PC-3 (cell line): Measurements from ENCODE around the gene DGKI. TPM values are rescaled to one million over a fixed set of nuclear protein-coding genes. Genes with fewer than 3 reads are reported as not detected.

Experiments
- ATAC-seq: fragments of 200-7000 bp; cut with Tn5 transposase; 2 replicates; pipeline ENCODE4 v1.9.1; 2020; ENCODE audit warnings: mild to moderate bottlenecking, moderate library complexity
- BruUV-seq: library from RNA; stranded (reverse); fragments of 400-500 nt; replicated peaks from 2 replicates; lab custom pipeline; 2021; lab: Mats Ljungman, UMichigan
- CTCF ChIA-PET: fragments of 300-600 bp; sonication (Branson Sonifier 250); formaldehyde crosslinking; loops from one replicate; lab custom pipeline; 2022; ENCODE audit warnings: antibody characterized with exemption; lab: Charles Lee
- POLR2A ChIA-PET: fragments of 300-600 bp; sonication (Branson Sonifier 250); formaldehyde crosslinking; loops from one replicate; lab custom pipeline; 2022; ENCODE audit warnings: antibody characterized with exemption; ENCODE audit not compliant: unreplicated experiment; lab: Charles Lee
- DNase-seq: peaks from one replicate; pipeline ENCODE4 v3.0.0-alpha.2; 2015
- H2AFZ ChIP-seq: fragments of 300-600 bp; sonication (generic); 2 replicates; pipeline ENCODE4 v1.6.0; 2016; ENCODE audit warnings: antibody characterized with exemption, low read length
- H3F3A ChIP-seq: fragments of 300-600 bp; sonication (generic); one replicate; pipeline ENCODE4 v1.6.0; 2017; ENCODE audit warnings: antibody characterized with exemption, low read length, control low read depth, mild to moderate bottlenecking; ENCODE audit not compliant: unreplicated experiment
- H3K27ac ChIP-seq: fragments of 300-600 bp; sonication (generic); 2 replicates; pipeline ENCODE4 v1.5.1; 2016; ENCODE audit warnings: mild to moderate bottlenecking, low read length
- H3K27me3 ChIP-seq: fragments of 300-600 bp; sonication (generic); 2 replicates; pipeline ENCODE4 v1.6.1; 2016; ENCODE audit warnings: low read length, mixed read lengths
- H3K36me3 ChIP-seq: fragments of 300-600 bp; sonication (generic); 2 replicates; pipeline ENCODE4 v1.6.1; 2016; ENCODE audit warnings: low read depth, mixed run types, low read length, mixed read lengths
- H3K4me1 ChIP-seq: fragments of 300-600 bp; sonication (generic); 2 replicates; pipeline ENCODE4 v1.5.1; 2016; ENCODE audit warnings: low read length; ENCODE audit not compliant: insufficient read depth
- H3K4me2 ChIP-seq: fragments of 300-600 bp; sonication (generic); 2 replicates; pipeline ENCODE4 v1.6.0; 2016; ENCODE audit warnings: low read length
- H3K4me3 ChIP-seq: fragments of 300-600 bp; sonication (generic); 2 replicates; pipeline ENCODE4 v1.5.1; 2016; ENCODE audit warnings: mild to moderate bottlenecking, low read length, mixed read lengths
- H3K79me2 ChIP-seq: fragments of 300-600 bp; sonication (generic); 2 replicates; pipeline ENCODE4 v1.6.1; 2017; ENCODE audit warnings: low read length, mixed read lengths
- H3K9ac ChIP-seq: fragments of 300-600 bp; sonication (generic); 2 replicates; pipeline ENCODE4 v1.6.0; 2016; ENCODE audit warnings: mild to moderate bottlenecking, low read length
- H3K9me2 ChIP-seq: fragments of 300-600 bp; sonication (generic); replicated peaks from 2 replicates; pipeline ENCODE4 v1.6.1; 2016; ENCODE audit warnings: mixed run types, low read length, mixed read lengths
- H3K9me3 ChIP-seq: fragments of 300-600 bp; sonication (generic); 2 replicates; pipeline ENCODE4 v1.6.1; 2016; ENCODE audit warnings: low read length, mixed read lengths
- H4K20me1 ChIP-seq: fragments of 300-600 bp; sonication (generic); 2 replicates; pipeline ENCODE4 v1.6.1; 2016; ENCODE audit warnings: low read length, mixed read lengths
- EZH2 ChIP-seq: fragments of 300-600 bp; sonication (generic); IDR thresholded peaks from one replicate; pipeline ENCODE4 v1.6.1; 2017; ENCODE audit warnings: antibody characterized with exemption, mild to moderate bottlenecking, low read length; ENCODE audit not compliant: unreplicated experiment
- EZH2phosphoT487 ChIP-seq: fragments of 300-600 bp; sonication (generic); IDR thresholded peaks from 2 replicates; pipeline ENCODE4 v1.6.1; 2018; ENCODE audit warnings: mild to moderate bottlenecking, antibody characterized with exemption, low read length, borderline replicate concordance
- intact Hi-C: fragments of 100-400 bp; cut with micrococcal nuclease; formaldehyde crosslinking; loops from 2 replicates; pipeline ENCODE4 v1.9.0; 2023
- total RNA-seq: library from RNA; depleted of rRNA; stranded (reverse); fragments of >200 nt; gene quantifications from 2 replicates; pipeline ENCODE4 v1.2.3, GENCODE V29; 2014
- TF ChIP-seq, protein P1 (sequence below): fragments of 300-600 bp; sonication (generic); conservative IDR thresholded peaks from 2 replicates; pipeline ENCODE4 v1.5.1; 2017; ENCODE audit warnings: antibody characterized with exemption, low read depth, mild to moderate bottlenecking, low read length

DGKI gene
- total RNA-seq, 1 experiment from 2014 or later: not detected

GRCh38 chr7:137351941-137352340 is 494.8 kb downstream of the DGKI start:
- H3K4me2 ChIP-seq: no peak overlapping the region
- H3K36me3 ChIP-seq: no peaks in the 10 kb centered on the region
- no peaks in the 10 kb centered on the region for H3K9me3 ChIP-seq
- no peak overlapping the region for H3K9ac ChIP-seq
- no peaks in the 10 kb centered on the region for H3K9me2 ChIP-seq
- DNase-seq (no peak), ATAC-seq (no peak)
- CTCF ChIA-PET: no interaction called here
- H3K4me3 ChIP-seq: no peak overlapping the region
- H3K27me3 ChIP-seq: peaks cover 29% of the 10 kb centered on the region; the same call in 1 of the 2 replicates
- H3F3A ChIP-seq: no peaks in the 10 kb centered on the region
- no peak overlapping the region for H3K27ac ChIP-seq
- no TSS peak for BruUV-seq
- H4K20me1 ChIP-seq: no peaks in the 10 kb centered on the region
- H3K4me1 ChIP-seq: no peaks in the 10 kb centered on the region
- intact Hi-C loops: no loop called here
- POLR2A ChIA-PET: no interaction called here
- no peak overlapping the region for H2AFZ ChIP-seq
- no peaks in the 10 kb centered on the region for H3K79me2 ChIP-seq
- TF ChIP-seq EZH2 (no peak), EZH2phosphoT487 (no peak)

DNA sequence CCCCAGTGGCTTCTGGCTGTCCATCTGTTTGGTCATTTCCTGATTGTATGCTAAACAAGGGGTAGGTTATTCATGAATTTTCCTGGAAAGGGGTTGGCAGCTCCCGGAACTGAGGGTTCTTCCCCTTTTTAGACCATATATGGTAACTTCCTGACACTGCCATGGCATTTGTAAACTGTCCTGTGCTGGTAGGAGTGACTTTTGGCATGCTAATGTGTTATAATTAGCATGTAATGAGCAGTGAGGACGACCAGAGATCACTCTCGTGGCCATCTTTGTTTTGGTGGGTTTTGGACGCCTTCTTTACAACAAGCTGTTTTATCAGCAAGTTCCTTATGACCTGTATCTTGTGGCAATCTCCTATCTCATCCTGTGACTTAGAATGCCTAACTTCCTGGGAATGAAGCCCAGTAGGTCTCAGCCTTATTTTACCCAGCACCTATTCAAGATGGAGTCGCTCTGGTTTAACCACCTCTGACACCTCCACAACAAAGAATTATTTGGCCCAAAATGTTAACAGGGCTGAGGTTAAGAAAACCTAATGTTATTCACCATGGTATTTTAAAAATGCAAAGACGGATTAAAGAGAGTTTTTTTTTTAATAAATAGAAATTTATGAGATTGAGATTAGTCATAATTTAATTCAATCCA is 500.9 kb downstream of the DGKI start:
- Histone ChIP-seq H3K9ac (no peak overlapping the region), H3K9me2 (no peaks in the 10 kb centered on the region), H3K4me1 (peaks cover 6% of the 10 kb centered on the region), H3K9me3 (no peaks in the 10 kb centered on the region), H3K27ac (no peak overlapping the region), H3K79me2 (no peaks in the 10 kb centered on the region), H3K4me3 (no peak overlapping the region), H3K4me2 (no peak overlapping the region), H3K27me3 (peaks cover 8% of the 10 kb centered on the region; the same call in 1 of the 2 replicates), H3F3A (no peaks in the 10 kb centered on the region), H2AFZ (no peak overlapping the region), H4K20me1 (no peaks in the 10 kb centered on the region), H3K36me3 (no peaks in the 10 kb centered on the region)
- ChIA-PET CTCF (no interaction called here), POLR2A (no interaction called here)
- TF ChIP-seq EZH2: no peak
- TF ChIP-seq, protein P1, sequence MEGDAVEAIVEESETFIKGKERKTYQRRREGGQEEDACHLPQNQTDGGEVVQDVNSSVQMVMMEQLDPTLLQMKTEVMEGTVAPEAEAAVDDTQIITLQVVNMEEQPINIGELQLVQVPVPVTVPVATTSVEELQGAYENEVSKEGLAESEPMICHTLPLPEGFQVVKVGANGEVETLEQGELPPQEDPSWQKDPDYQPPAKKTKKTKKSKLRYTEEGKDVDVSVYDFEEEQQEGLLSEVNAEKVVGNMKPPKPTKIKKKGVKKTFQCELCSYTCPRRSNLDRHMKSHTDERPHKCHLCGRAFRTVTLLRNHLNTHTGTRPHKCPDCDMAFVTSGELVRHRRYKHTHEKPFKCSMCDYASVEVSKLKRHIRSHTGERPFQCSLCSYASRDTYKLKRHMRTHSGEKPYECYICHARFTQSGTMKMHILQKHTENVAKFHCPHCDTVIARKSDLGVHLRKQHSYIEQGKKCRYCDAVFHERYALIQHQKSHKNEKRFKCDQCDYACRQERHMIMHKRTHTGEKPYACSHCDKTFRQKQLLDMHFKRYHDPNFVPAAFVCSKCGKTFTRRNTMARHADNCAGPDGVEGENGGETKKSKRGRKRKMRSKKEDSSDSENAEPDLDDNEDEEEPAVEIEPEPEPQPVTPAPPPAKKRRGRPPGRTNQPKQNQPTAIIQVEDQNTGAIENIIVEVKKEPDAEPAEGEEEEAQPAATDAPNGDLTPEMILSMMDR: no peak
- no peak for TF ChIP-seq EZH2phosphoT487
- BruUV-seq: no TSS peak
- ATAC-seq: no peak
- intact Hi-C loops: no loop called here
- DNase-seq: no peak

DNA sequence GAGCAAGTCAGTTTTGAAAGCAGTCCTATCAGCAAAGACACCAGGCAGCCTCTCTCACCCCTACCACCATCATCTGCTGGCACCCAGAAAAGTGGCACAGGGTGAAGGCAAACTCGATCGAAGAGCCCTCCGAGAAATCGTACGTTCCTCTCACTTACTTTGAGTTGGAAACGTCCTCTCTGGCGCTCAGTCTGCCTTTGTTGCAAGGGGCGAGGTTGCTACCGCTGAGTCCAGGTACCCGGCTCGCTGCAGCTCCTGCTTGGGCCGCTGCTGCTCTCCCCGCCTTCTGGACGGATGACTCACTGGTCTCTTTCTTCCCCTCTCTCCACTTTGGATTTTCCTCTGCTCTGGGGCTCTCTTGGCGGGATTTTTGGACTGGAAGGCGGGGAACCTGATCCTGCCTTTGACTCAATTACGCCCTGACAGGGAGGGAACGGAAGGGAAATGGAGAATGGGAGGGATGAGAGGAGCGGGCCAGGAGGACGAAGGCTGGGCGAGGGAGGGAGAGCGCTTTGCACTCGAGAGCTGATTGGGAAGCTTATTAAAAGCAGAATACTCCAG is 503.4 kb downstream of the DGKI start, which contains the start of gene PTN:
Gene PTN, minus strand, starts transcription at position 453 of the 561 bp plus-strand sequence. CDS start 88,760 bp downstream, outside the sequence.
- H3K27ac ChIP-seq: no peak within 1 kb of the TSS
- POLR2A ChIA-PET: no interaction called here
- peaks cover 6% of the 10 kb centered on the region for H3K4me1 ChIP-seq
- H3K9me3 ChIP-seq: no peaks in the 10 kb centered on the region
- H4K20me1 ChIP-seq: no peaks in the 10 kb centered on the region
- intact Hi-C loops: no loop called here
- no peaks in the 10 kb centered on the region for H3F3A ChIP-seq
- no peaks in the 10 kb centered on the region for H3K36me3 ChIP-seq
- CTCF ChIA-PET: no interaction called here
- no peaks in the 10 kb centered on the region for H3K79me2 ChIP-seq
- ATAC-seq (peak; percentile 93), DNase-seq (peak; percentile 41)
- TF ChIP-seq, protein P1: no peak
- no peak for TF ChIP-seq EZH2
- no peak for TF ChIP-seq EZH2phosphoT487
- H2AFZ ChIP-seq: peak within 1 kb of the TSS; percentile 67
- H3K27me3 ChIP-seq: peaks cover 14% of the 10 kb centered on the region
- BruUV-seq: no TSS peak
- H3K4me3 ChIP-seq: peak within 1 kb of the TSS; percentile 58
- H3K4me2 ChIP-seq: peak within 1 kb of the TSS; percentile 84
- no peak within 1 kb of the TSS for H3K9ac ChIP-seq
- H3K9me2 ChIP-seq: no peaks in the 10 kb centered on the region
